HEK293 (cell line): Measurements from ENCODE around the gene BLMH.

Source experiments
- CTCF ChIA-PET: fragments of 350-600 bp; formaldehyde crosslinking; extraction: SDS; loops from one replicate; lab custom pipeline; 2021; ENCODE audit warnings: antibody characterized with exemption; lab: Yijun Ruan, JAX
- POLR2A ChIA-PET: fragments of 300-600 bp; formaldehyde crosslinking; extraction: SDS; loops from one replicate; lab custom pipeline; 2020; ENCODE audit warnings: antibody characterized with exemption, inconsistent platforms; lab: Yijun Ruan, JAX
- H3K27ac ChIP-seq: fragments of 200-500 bp; sonication (Bioruptor generic); 2 replicates; pipeline ENCODE4 v1.5.1; 2014; ENCODE audit warnings: low read depth, low read length, control low read depth, inconsistent platforms; ENCODE audit errors: extremely low read depth
- H3K36me3 ChIP-seq, 2 experiments: fragments of 200-500 bp in 1 of 2; sonication (Bioruptor generic) in 1 of 2; 1 replicate in 1 of 2; 2 replicates in 1 of 2; pipeline ENCODE4 v1.5.1; 2014 to 2017; ENCODE audit warnings: inconsistent platforms in 2 of 2, low read length in 2 of 2; ENCODE audit not compliant: control insufficient read depth in 2 of 2, insufficient read depth in 1 of 2
- H3K4me1 ChIP-seq: fragments of 200-500 bp; sonication (Bioruptor generic); 2 replicates; pipeline ENCODE4 v1.5.1; 2014; ENCODE audit warnings: mild to moderate bottlenecking, low read length, inconsistent platforms; ENCODE audit not compliant: control insufficient read depth, insufficient read depth
- H3K4me3 ChIP-seq: 2 replicates; pipeline ENCODE4 v1.5.1; 2011; ENCODE audit warnings: low read depth, mild to moderate bottlenecking, control low read depth, low read length, moderate library complexity
- H3K9me3 ChIP-seq: fragments of 200-500 bp; sonication (Bioruptor generic); 2 replicates; pipeline ENCODE4 v1.5.1; 2014; ENCODE audit warnings: low read depth, low read length, inconsistent platforms; ENCODE audit not compliant: control insufficient read depth, insufficient read depth
- GLI4 ChIP-seq: fragments of 450-650 bp; formaldehyde crosslinking; IDR thresholded peaks from 2 replicates; pipeline ENCODE4 v1.5.1; 2016; ENCODE audit warnings: missing biosample characterization, missing genetic modification characterization
- KLF10 ChIP-seq: fragments of 450-650 bp; IDR thresholded peaks from 2 replicates; pipeline ENCODE4 v1.5.1; 2018; ENCODE audit warnings: missing biosample characterization, mild to moderate bottlenecking, missing genetic modification characterization
- KLF16 ChIP-seq: fragments of 450-650 bp; formaldehyde crosslinking; IDR thresholded peaks from 2 replicates; pipeline ENCODE4 v1.5.1; 2017; ENCODE audit warnings: missing biosample characterization, missing genetic modification characterization
- KLF8 ChIP-seq: fragments of 450-650 bp; formaldehyde crosslinking; IDR thresholded peaks from 2 replicates; pipeline ENCODE4 v1.5.1; 2016; ENCODE audit warnings: missing biosample characterization, missing genetic modification characterization
- OVOL3 ChIP-seq: fragments of 450-650 bp; formaldehyde crosslinking; IDR thresholded peaks from 2 replicates; pipeline ENCODE4 v1.5.1; 2016; ENCODE audit warnings: missing biosample characterization, missing genetic modification characterization
- PATZ1 ChIP-seq: fragments of 450-650 bp; formaldehyde crosslinking; IDR thresholded peaks from 2 replicates; pipeline ENCODE4 v1.5.1; 2016; ENCODE audit warnings: missing biosample characterization, missing genetic modification characterization
- PRDM10 ChIP-seq: fragments of 450-650 bp; formaldehyde crosslinking; IDR thresholded peaks from 2 replicates; pipeline ENCODE4 v1.5.1; 2016; ENCODE audit warnings: missing biosample characterization, missing genetic modification characterization
- SP3 ChIP-seq: fragments of 450-650 bp; formaldehyde crosslinking; IDR thresholded peaks from 2 replicates; pipeline ENCODE4 v1.5.1; 2016; ENCODE audit warnings: missing biosample characterization, missing genetic modification characterization
- ZBTB21 ChIP-seq: fragments of 450-650 bp; formaldehyde crosslinking; IDR thresholded peaks from 2 replicates; pipeline ENCODE4 v1.5.1; 2017; ENCODE audit warnings: missing biosample characterization, missing genetic modification characterization
- ZBTB44 ChIP-seq: fragments of 450-650 bp; IDR thresholded peaks from 2 replicates; pipeline ENCODE4 v1.5.1; 2018; ENCODE audit warnings: missing biosample characterization, mild to moderate bottlenecking, missing genetic modification characterization
- ZNF18 ChIP-seq: fragments of 450-650 bp; formaldehyde crosslinking; IDR thresholded peaks from 2 replicates; pipeline ENCODE4 v1.5.1; 2016; ENCODE audit warnings: missing biosample characterization, missing genetic modification characterization
- ZNF426 ChIP-seq: fragments of 450-650 bp; formaldehyde crosslinking; IDR thresholded peaks from 2 replicates; pipeline ENCODE4 v1.5.1; 2017; ENCODE audit warnings: missing biosample characterization, missing genetic modification characterization, mild to moderate bottlenecking, inconsistent platforms, moderate library complexity
- ZNF530 ChIP-seq: fragments of 450-650 bp; formaldehyde crosslinking; IDR thresholded peaks from 2 replicates; pipeline ENCODE4 v1.5.1; 2016; ENCODE audit warnings: low read depth, missing biosample characterization, missing genetic modification characterization
- ZNF544 ChIP-seq: fragments of 450-650 bp; formaldehyde crosslinking; IDR thresholded peaks from 2 replicates; pipeline ENCODE4 v1.5.0; 2017; ENCODE audit warnings: missing biosample characterization, missing genetic modification characterization
- ZNF768 ChIP-seq: fragments of 450-650 bp; formaldehyde crosslinking; IDR thresholded peaks from 2 replicates; pipeline ENCODE4 v1.5.1; 2018; ENCODE audit warnings: missing biosample characterization, mild to moderate bottlenecking, missing genetic modification characterization
- ZNF837 ChIP-seq: fragments of 450-650 bp; formaldehyde crosslinking; IDR thresholded peaks from 2 replicates; pipeline ENCODE4 v1.5.1; 2016; ENCODE audit warnings: missing biosample characterization, missing genetic modification characterization

BLMH gene

GRCh38 chr17:30271102-30271501, 20.6 kb downstream of the BLMH start:
- Histone ChIP-seq H3K4me3 (no peak overlapping the region), H3K4me1 (no peaks in the 10 kb centered on the region), H3K27ac (no peak overlapping the region), H3K36me3 (peaks cover 75 to 84% of the 10 kb centered on the region in 2 experiments), H3K9me3 (no peaks in the 10 kb centered on the region)
- ChIA-PET CTCF (interaction anchor here (0.8 to 1.9 kb wide), 5 partner anchors 14 to 166 kb away, joined by 3 to 11 read pairs (median 4); no protein-coding TSS in a partner anchor), POLR2A (no interaction called here)
- no peak for TF ChIP-seq PATZ1
- TF ChIP-seq KLF16 (tag by site-specific recombination), result no peak
- no peak for TF ChIP-seq SP3 (tag by site-specific recombination)
- TF ChIP-seq ZNF426, result no peak
- no peak for TF ChIP-seq ZNF768 (tag by site-specific recombination)
- TF ChIP-seq PRDM10 (tag by site-specific recombination), result no peak
- no peak for TF ChIP-seq ZBTB21 (tag by site-specific recombination)
- no peak for TF ChIP-seq KLF8 (tag by site-specific recombination)
- TF ChIP-seq ZNF544, result no peak
- no peak for TF ChIP-seq ZBTB44 (tag by site-specific recombination)
- TF ChIP-seq KLF10, result no peak
- no peak for TF ChIP-seq ZNF837 (tag by site-specific recombination)
- TF ChIP-seq ZNF530, result no peak
- TF ChIP-seq OVOL3 (tag by site-specific recombination), result no peak

- H3K36me3 ChIP-seq, result peaks cover 65 to 83% of the 10 kb centered on the region in 2 experiments
- ChIA-PET CTCF (interaction anchor here (0.6 kb wide), 1 partner anchor 32 kb away, joined by 3 read pairs; no protein-coding TSS in a partner anchor), POLR2A (no interaction called here)
- no peak for TF ChIP-seq GLI4
- no peak for TF ChIP-seq ZNF18 (tag by site-specific recombination)
- peak; percentile 63 for TF ChIP-seq PRDM10 (tag by site-specific recombination)
- peaks cover 13% of the 10 kb centered on the region for H3K4me1 ChIP-seq
- no peak overlapping the region for H3K4me3 ChIP-seq
- no peaks in the 10 kb centered on the region for H3K9me3 ChIP-seq
- H3K27ac ChIP-seq, result no peak overlapping the region
Observed at GRCh38 chr17:30267625-30268024, 24.1 kb downstream of the BLMH start.
